Embryonic facial prominence (tissue), 1 donor: Measurements from ENCODE around the gene SRSF11.

ENCODE experiments used
- DNase-seq: peaks from one replicate; pipeline ENCODE4 v3.0.0-alpha.2; 2016; ENCODE audit errors: extremely low spot score

SRSF11 gene

GRCh38 chr1:70222716-70223235 lies 1.6 kb downstream of the SRSF11 start:
- DNase-seq: no peak

- DNase-seq: no peak
Observed at GRCh38 chr1:70224954-70225353, 3.8 kb downstream of the SRSF11 start.

GRCh38 chr1:70227439-70227838 lies 6.3 kb downstream of the SRSF11 start:
- DNase-seq: no peak

GRCh38 chr1:70228670-70229069 lies 7.5 kb downstream of the SRSF11 start:
- no peak for DNase-seq

GRCh38 chr1:70231475-70231874 lies 10.3 kb downstream of the SRSF11 start:
- no peak for DNase-seq

- DNase-seq: no peak
Observed at GRCh38 chr1:70234733-70235132, 13.6 kb downstream of the SRSF11 start.

- DNase-seq: no peak
Observed at GRCh38 chr1:70239940-70240339, 18.8 kb downstream of the SRSF11 start.

GRCh38 chr1:70247122-70247521 lies 25.9 kb downstream of the SRSF11 start:
- no peak for DNase-seq

GRCh38 chr1:70247768-70248167 lies 26.6 kb downstream of the SRSF11 start:
- no peak for DNase-seq

GRCh38 chr1:70248729-70249128 lies 27.5 kb downstream of the SRSF11 start:
- no peak for DNase-seq

GRCh38 chr1:70256664-70257063 lies 35.5 kb downstream of the SRSF11 start:
- DNase-seq: no peak

- no peak for DNase-seq
Observed at GRCh38 chr1:70264839-70265238, 43.7 kb downstream of the SRSF11 start.

- DNase-seq: no peak
Observed at GRCh38 chr1:70265946-70266345, 44.8 kb downstream of the SRSF11 start.

- DNase-seq: no peak
Observed at GRCh38 chr1:70277875-70278274, 56.7 kb downstream of the SRSF11 start.

- DNase-seq: no peak
Observed at GRCh38 chr1:70278710-70279109, 57.5 kb downstream of the SRSF11 start.

- no peak for DNase-seq
Observed at GRCh38 chr1:70284366-70284765, 63.2 kb downstream of the SRSF11 start.

- DNase-seq: no peak
Observed at GRCh38 chr1:70286453-70286852, 65.3 kb downstream of the SRSF11 start.

- no peak for DNase-seq
Observed at GRCh38 chr1:70288166-70288565, 67.0 kb downstream of the SRSF11 start.

GRCh38 chr1:70290218-70290617 lies 69.0 kb downstream of the SRSF11 start:
- DNase-seq: no peak

GRCh38 chr1:70293186-70293843 lies 72.1 kb downstream of the SRSF11 start:
- no peak for DNase-seq

- no peak for DNase-seq
Observed at GRCh38 chr1:70295749-70296148, 74.6 kb downstream of the SRSF11 start.

- DNase-seq: no peak
Observed at GRCh38 chr1:70299472-70299871, 78.3 kb downstream of the SRSF11 start.
